Activated CD4-positive, alpha-beta memory T cell treated with anti-CD3 and anti-CD28 coated beads, Interleukin-2, amount 10 ng/mL, durations not matched to agents 7 days and 5 days (primary cell): Measurements from ENCODE around the gene SPRN. TPM values are rescaled to one million over a fixed set of nuclear protein-coding genes. Genes with fewer than 3 reads are reported as not detected.
A peak's percentile ranks its signal among the peaks of the same experiment; 100 is the strongest.
"Not testable (repeated sequence)": the region's sequence is repeated elsewhere in the genome, so short reads cannot be mapped to it uniquely, and the experiment has no call there.

Source experiments
- CTCF ChIA-PET: fragments of 350-600 bp; sonication (Branson Sonifier 250); formaldehyde crosslinking; loops from one replicate; lab custom pipeline; 2021; ENCODE audit warnings: antibody characterized with exemption, inconsistent platforms; lab: Charles Lee
- POLR2A ChIA-PET: fragments of 350-600 bp; sonication (Branson Sonifier 250); formaldehyde crosslinking; loops from one replicate; lab custom pipeline; 2021; ENCODE audit warnings: antibody characterized with exemption; lab: Charles Lee
- DNase-seq: peaks from one replicate; pipeline ENCODE4 v3.0.0-alpha.2; 2020
- H3K27ac Mint-ChIP-seq: one replicate; pipeline ENCODE4 v1.8.0; 2021; ENCODE audit warnings: mild to moderate bottlenecking, mixed read lengths
- H3K27me3 Mint-ChIP-seq: one replicate; pipeline ENCODE4 v1.8.0; 2021; ENCODE audit warnings: mixed read lengths
- H3K36me3 Mint-ChIP-seq: one replicate; pipeline ENCODE4 v1.8.0; 2021; ENCODE audit warnings: low read depth, mixed read lengths
- H3K4me1 Mint-ChIP-seq: one replicate; pipeline ENCODE4 v1.8.0; 2021; ENCODE audit warnings: mixed read lengths
- H3K4me3 Mint-ChIP-seq: one replicate; pipeline ENCODE4 v1.8.0; 2021; ENCODE audit warnings: mild to moderate bottlenecking, mixed read lengths
- H3K9me3 Mint-ChIP-seq: one replicate; pipeline ENCODE4 v1.8.0; 2021; ENCODE audit warnings: mixed read lengths
- total RNA-seq, 2 experiments: library from RNA; stranded (reverse); gene quantifications; one replicate each; pipeline ENCODE4 v1.2.3, GENCODE V29; 2021

Gene SPRN
- total RNA-seq, 2 experiments from 2014 or later: not detected

DNA sequence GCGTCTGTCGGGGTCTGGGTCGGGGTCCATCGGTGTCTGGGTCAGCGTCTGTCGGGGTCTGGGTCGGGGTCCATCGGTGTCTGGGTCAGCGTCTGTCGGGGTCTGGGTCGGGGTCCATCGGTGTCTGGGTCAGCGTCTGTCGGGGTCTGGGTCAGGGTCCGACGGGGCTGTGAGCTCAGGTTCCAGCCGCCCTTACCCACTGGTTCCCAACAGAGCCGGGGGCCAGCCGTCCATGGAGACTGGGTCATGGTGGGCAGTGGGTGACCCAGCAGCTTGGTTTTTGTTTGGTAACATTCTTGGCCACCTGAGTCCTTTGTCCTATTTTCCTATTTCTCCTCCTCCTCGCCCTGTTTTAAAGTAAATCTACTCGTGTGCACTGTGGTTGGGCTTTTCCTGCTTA is 16.9 kb upstream of the SPRN start:
- CTCF ChIA-PET: interaction anchor here (1.1 to 2.0 kb wide), 4 partner anchors 34 to 163 kb away, joined by 4 to 10 read pairs (median 5); no protein-coding TSS in a partner anchor
- not testable (repeated sequence) for H3K27ac Mint-ChIP-seq

DNA sequence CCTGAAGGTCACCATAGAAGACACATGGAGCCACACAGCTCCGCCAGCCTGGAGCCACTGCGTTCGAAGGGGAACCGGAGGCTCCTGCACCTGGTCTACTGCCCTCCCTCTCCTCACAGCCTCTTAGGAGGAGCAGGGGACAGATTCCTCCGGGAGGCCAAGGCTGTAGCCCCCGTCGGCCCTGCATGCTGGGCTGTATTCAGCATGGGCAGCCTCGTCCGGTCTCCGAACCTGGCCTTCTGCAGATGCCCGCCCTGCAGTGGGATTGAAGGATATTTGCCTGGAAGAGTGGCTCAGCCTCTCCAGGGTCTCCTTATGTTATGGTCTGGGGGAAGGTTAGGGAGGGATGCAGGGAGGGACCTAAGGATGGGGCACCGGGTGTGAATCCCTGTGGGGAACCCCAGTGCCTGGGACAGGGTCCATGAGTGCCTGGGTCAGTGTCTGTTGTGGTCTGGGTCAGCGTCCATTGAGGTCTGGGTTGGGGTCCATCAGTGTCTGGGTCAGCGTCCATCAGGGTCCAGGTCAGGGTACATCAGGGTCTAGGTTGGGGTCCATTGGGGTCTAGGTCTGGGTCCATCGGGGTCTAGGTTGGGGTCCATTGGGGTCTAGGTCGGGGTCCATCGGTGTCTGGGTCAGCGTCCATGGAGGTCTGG is 16.3 kb upstream of the SPRN start:
- no peak overlapping the region for H3K4me3 Mint-ChIP-seq
- peaks cover 6% of the 10 kb centered on the region for H3K36me3 Mint-ChIP-seq
- CTCF ChIA-PET: interaction anchor here (1.2 to 1.9 kb wide), 2 partner anchors 55 to 162 kb away, joined by 4 to 5 read pairs; no protein-coding TSS in a partner anchor

More for the DNA sequence above, 16.9 kb upstream of the SPRN start:
- not testable (repeated sequence) for H3K36me3 Mint-ChIP-seq, H3K9me3 Mint-ChIP-seq, H3K4me3 Mint-ChIP-seq, DNase-seq, H3K27me3 Mint-ChIP-seq
- POLR2A ChIA-PET: interaction anchor here (0.8 to 0.9 kb wide), 2 partner anchors 34 to 45 kb away, joined by 3 to 6 read pairs; no protein-coding TSS in a partner anchor
- peaks cover 41% of the 10 kb centered on the region for H3K4me1 Mint-ChIP-seq

DNA sequence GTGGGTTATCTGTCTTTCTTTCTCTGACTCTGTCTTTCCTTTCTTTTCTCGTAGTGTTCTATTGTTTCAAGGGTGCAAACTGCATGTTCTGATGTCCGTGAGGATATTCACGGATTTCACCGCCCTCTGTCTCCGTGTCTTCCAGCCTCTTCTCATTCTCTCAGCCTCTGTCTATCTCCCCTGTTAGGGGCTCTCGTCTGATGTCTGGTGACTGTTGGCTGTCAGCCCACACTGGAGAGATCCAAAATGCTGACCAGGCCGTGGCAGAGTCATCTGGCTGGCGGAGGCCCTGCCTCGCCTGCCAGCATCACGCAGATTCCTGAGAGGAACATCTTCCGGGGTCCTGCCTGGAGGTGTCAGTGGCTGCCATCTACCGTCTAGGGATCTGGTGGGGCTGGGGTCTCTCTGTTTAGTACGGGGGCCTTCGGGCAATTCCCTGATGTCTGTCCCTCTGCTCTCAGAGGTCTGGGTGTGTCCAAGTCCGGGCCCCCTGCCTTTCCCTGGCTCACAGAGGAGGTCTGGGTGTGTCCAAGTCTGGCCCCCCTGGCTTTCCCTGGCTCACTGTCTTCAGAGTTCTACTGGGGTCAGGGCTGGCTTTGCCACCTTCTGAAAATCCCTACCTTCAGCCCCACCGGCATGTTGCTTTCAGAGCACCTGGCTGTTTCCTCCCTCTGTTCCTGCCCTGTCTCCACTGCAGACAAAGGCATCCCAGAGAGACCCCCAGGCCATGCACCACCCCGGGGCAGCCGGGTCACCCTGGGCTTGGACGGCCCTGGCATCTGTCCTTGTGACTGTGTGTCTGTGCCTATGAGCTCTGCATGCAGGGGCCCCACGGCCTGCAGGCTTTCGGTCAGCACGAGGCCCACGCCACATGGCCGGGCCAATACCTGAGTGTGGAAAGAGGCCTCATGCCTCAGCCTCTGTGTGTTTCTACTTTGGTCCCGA is 15.4 kb upstream of the SPRN start:
- ChIA-PET CTCF (interaction anchor here (0.7 to 3.1 kb wide), 18 partner anchors 11 to 176 kb away, joined by 3 to 35 read pairs (median 6); partner anchors contain the start of gene SCART1), POLR2A (interaction anchor here (1.1 kb wide), 1 partner anchor 57 kb away, joined by 5 read pairs; no protein-coding TSS in a partner anchor)
- Mint-ChIP-seq H3K36me3 (no peaks in the 10 kb centered on the region), H3K4me1 (peaks cover 41% of the 10 kb centered on the region), H3K4me3 (no peak overlapping the region), H3K27me3 (peaks cover 6% of the 10 kb centered on the region), H3K27ac (no peak overlapping the region), H3K9me3 (no peaks in the 10 kb centered on the region)
- DNase-seq: peak; percentile 14

More for the DNA sequence above, 16.3 kb upstream of the SPRN start:
- peak; percentile 12 for DNase-seq
- Mint-ChIP-seq H3K4me1 (peaks cover 41% of the 10 kb centered on the region), H3K27ac (no peak overlapping the region), H3K27me3 (peaks cover 6% of the 10 kb centered on the region), H3K9me3 (peaks cover 8% of the 10 kb centered on the region)
- POLR2A ChIA-PET: no interaction called here

- Mint-ChIP-seq H3K27ac (no peak overlapping the region), H3K4me3 (no peak overlapping the region), H3K4me1 (peaks cover 41% of the 10 kb centered on the region), H3K27me3 (peaks cover 6% of the 10 kb centered on the region), H3K36me3 (no peaks in the 10 kb centered on the region), H3K9me3 (no peaks in the 10 kb centered on the region)
- ChIA-PET POLR2A (interaction anchor here (1.1 kb wide), 1 partner anchor 58 kb away, joined by 5 read pairs; no protein-coding TSS in a partner anchor), CTCF (interaction anchor here (0.7 to 3.1 kb wide), 22 partner anchors 12 to 181 kb away, joined by 3 to 35 read pairs (median 4); partner anchors contain the start of gene SCART1)
- peak; percentile 41 for DNase-seq
Observed at GRCh38 chr10:133438711-133439273, 14.4 kb upstream of the SPRN start.

- H3K4me1 Mint-ChIP-seq, CTCF ChIA-PET, H3K9me3 Mint-ChIP-seq, H3K27ac Mint-ChIP-seq, H3K4me3 Mint-ChIP-seq, H3K36me3 Mint-ChIP-seq, POLR2A ChIA-PET, DNase-seq: not testable (repeated sequence)
- H3K27me3 Mint-ChIP-seq: peaks cover 11% of the 10 kb centered on the region
Observed at GRCh38 chr10:133432789-133433188, 8.4 kb upstream of the SPRN start.

DNA sequence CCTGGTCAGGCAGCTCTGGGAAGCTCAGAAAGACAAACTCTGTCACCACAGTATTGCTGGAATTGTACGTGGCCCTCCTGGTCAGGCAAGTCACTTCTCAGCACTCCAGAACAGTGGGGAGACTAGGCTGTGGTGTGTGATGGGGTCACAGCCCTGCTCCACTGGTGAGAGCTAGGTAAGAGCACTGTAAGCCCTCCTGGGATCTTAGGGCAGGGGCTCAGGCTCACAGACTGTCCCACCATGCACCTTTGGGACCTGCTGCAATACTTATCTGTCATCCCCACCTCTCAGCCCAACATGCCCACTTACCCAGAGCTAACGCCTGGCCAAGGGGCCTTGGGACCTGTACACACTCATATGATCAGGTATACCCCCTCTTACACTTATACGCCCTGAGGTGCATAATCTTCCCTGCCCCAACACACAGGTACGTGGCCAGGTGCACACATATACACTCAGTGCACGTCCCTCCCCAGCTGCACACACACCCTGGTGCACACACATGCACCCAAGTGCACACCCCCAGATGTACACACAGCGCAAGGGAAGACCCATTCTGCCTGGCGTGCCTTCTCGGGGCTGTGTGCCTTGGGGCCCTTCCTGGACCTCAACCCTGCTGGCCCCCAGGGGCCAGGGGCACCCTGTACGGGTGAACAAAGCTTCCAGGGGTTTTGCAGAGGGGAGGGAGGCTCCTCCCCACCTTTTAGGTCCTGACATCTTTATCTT is 7.6 kb upstream of the SPRN start:
- CTCF ChIA-PET, H3K27me3 Mint-ChIP-seq, H3K9me3 Mint-ChIP-seq, H3K36me3 Mint-ChIP-seq, H3K4me1 Mint-ChIP-seq, H3K4me3 Mint-ChIP-seq, POLR2A ChIA-PET, H3K27ac Mint-ChIP-seq, DNase-seq: not testable (repeated sequence)

- CTCF ChIA-PET, H3K27ac Mint-ChIP-seq, POLR2A ChIA-PET, DNase-seq, H3K36me3 Mint-ChIP-seq, H3K27me3 Mint-ChIP-seq, H3K9me3 Mint-ChIP-seq, H3K4me1 Mint-ChIP-seq, H3K4me3 Mint-ChIP-seq: not testable (repeated sequence)
Observed at GRCh38 chr10:133429571-133429970, 5.1 kb upstream of the SPRN start.

- H3K27me3 Mint-ChIP-seq, H3K27ac Mint-ChIP-seq, CTCF ChIA-PET, H3K36me3 Mint-ChIP-seq, H3K9me3 Mint-ChIP-seq, H3K4me3 Mint-ChIP-seq, DNase-seq, H3K4me1 Mint-ChIP-seq, POLR2A ChIA-PET: not testable (repeated sequence)
Observed at GRCh38 chr10:133424102-133424501, 323 bp downstream of the SPRN start.

- Mint-ChIP-seq H3K4me1 (peaks cover 2% of the 10 kb centered on the region), H3K36me3 (peaks cover 7% of the 10 kb centered on the region), H3K27me3 (peaks cover 6% of the 10 kb centered on the region), H3K27ac (no peak overlapping the region), H3K9me3 (no peaks in the 10 kb centered on the region), H3K4me3 (no peak overlapping the region)
- no peak for DNase-seq
- ChIA-PET CTCF (interaction anchor here (0.6 kb wide), 1 partner anchor 173 kb away, joined by 3 read pairs; no protein-coding TSS in a partner anchor), POLR2A (no interaction called here)
Observed at GRCh38 chr10:133422807-133423771, 1.3 kb downstream of the SPRN start.

GRCh38 chr10:133422223-133422806 is 2.1 kb downstream of the SPRN start:
- Mint-ChIP-seq H3K4me3 (no peak overlapping the region), H3K27me3 (peaks cover 6% of the 10 kb centered on the region), H3K27ac (no peak overlapping the region), H3K4me1 (peaks cover 2% of the 10 kb centered on the region), H3K36me3 (peaks cover 7% of the 10 kb centered on the region), H3K9me3 (no peaks in the 10 kb centered on the region)
- POLR2A ChIA-PET: interaction anchor here (1.0 kb wide), 1 partner anchor 27 kb away, joined by 6 read pairs; no protein-coding TSS in a partner anchor
- DNase-seq: no peak
- CTCF ChIA-PET: interaction anchor here (0.6 kb wide), 1 partner anchor 174 kb away, joined by 3 read pairs; no protein-coding TSS in a partner anchor
